IPS-18a (cell line): ENCODE results near the gene MED25.
A peak's percentile ranks its signal among the peaks of the same experiment; 100 is the strongest.

Experiments
- H3K27ac ChIP-seq: one replicate; pipeline ENCODE4 v1.5.1; 2013; ENCODE audit warnings: low read length
- H3K27me3 ChIP-seq: one replicate; pipeline ENCODE4 v1.6.1; 2013; ENCODE audit warnings: mild to moderate bottlenecking, low read length; ENCODE audit not compliant: control insufficient read depth, insufficient read depth
- H3K36me3 ChIP-seq: one replicate; pipeline ENCODE4 v1.6.1; 2013; ENCODE audit warnings: low read depth, low read length; ENCODE audit not compliant: control insufficient read depth
- H3K4me1 ChIP-seq: one replicate; pipeline ENCODE4 v1.6.1; 2013; ENCODE audit warnings: low read depth, low read length; ENCODE audit not compliant: control insufficient read depth
- H3K4me3 ChIP-seq: one replicate; pipeline ENCODE4 v1.5.1; 2013; ENCODE audit warnings: low read length
- H3K9ac ChIP-seq: one replicate; pipeline ENCODE4 v1.6.1; 2013; ENCODE audit warnings: mild to moderate bottlenecking, low read length, moderate library complexity
- H3K9me3 ChIP-seq: one replicate; pipeline ENCODE4 v1.6.1; 2013; ENCODE audit warnings: low read depth, low read length; ENCODE audit not compliant: control insufficient read depth

MED25 gene

DNA sequence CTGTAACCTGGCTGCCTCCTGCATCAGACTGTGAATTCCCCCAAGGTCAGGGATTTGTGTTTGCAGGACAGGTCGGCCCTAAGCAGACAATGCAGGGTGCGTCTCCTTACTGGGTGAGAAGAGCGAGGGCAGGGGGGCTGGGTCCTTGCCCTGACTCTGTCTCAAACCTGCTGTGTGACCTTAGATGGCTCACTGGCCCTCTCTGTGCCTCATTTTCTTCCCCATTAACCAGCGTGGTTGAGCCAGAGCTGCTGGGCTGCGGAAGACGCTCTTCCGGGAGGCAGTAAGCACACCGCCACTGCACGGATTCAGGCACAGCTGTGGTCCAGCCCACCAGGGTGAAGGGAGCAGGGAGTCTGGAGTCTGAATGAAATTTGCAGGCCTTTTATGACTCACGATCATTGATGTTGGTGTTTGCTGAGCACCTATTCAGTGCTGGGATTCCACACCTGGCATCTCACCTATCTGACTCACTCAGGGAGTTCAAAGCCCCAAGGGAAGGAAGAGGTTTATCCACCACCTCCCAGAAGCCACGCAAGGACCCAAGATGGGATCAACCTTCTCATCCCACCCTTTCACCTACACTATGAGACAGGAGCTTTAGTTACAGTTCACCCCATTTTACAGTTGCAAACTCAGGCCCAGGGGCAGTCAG, 56.5 kb downstream of the MED25 start:
- H3K9ac ChIP-seq = no peak overlapping the region
- H3K27ac ChIP-seq = no peak overlapping the region

DNA sequence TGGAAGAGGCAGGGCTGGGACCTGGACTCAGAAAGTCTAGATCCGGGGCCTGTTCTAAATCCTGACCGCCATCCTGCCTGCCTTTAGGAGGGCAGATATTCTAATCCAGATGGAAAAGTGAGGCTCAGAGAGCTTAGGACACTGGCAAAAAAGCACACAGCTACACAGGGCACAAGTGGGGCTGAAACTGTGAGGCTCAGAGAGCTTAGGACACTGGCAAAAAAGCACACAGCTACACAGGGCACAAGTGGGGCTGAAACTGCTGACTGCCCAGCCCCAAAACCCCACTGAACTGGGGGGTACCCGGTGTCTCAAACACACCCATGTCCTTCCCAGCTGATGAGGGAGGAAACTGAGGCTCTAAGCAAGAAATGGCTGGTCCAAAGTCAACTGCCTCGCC, 57.1 kb downstream of the MED25 start:
- peak overlapping the region; percentile 93 for H3K4me3 ChIP-seq
- H3K36me3 ChIP-seq = peaks cover 10% of the 10 kb centered on the region
- peaks cover 6% of the 10 kb centered on the region for H3K4me1 ChIP-seq
- peak overlapping the region; percentile 82 for H3K9ac ChIP-seq
- H3K9me3 ChIP-seq = no peaks in the 10 kb centered on the region
- no peak overlapping the region for H3K27ac ChIP-seq
- no peaks in the 10 kb centered on the region for H3K27me3 ChIP-seq

More for the DNA sequence above, 56.5 kb downstream of the MED25 start:
- Histone ChIP-seq H3K4me3 (no peak overlapping the region), H3K4me1 (peaks cover 7% of the 10 kb centered on the region), H3K27me3 (no peaks in the 10 kb centered on the region), H3K36me3 (peaks cover 8% of the 10 kb centered on the region), H3K9me3 (no peaks in the 10 kb centered on the region)

DNA sequence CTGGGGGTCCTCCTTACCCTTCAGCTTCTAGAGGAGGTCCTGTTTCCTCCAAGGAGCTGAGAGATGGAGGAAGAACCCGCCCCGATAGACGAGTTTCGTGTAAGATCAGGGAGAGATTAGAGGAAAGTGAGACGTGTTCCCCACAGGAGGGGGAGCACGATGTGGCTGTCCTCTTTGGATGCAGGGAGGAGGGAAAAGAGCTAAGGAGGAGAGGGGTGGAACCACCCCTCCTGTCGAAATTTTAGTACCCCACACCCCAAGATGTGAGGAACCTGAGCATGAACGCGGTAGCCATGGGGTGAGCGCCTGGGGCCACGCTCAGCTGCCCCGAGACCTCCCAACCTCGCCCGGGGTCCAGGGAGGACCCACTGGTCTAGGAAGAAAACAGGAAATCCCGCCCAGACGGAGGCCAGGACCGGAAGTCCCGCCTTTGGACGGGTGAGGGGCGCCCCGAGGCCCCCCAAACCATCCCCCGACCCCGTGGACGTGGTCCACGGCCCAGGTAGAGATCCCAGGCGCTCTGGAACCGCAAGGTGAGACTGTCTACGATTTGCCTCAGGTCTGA, 57.9 kb downstream of the MED25 start:
- peaks cover 4% of the 10 kb centered on the region for H3K4me1 ChIP-seq
- peaks cover 18% of the 10 kb centered on the region for H3K36me3 ChIP-seq
- peak overlapping the region; percentile 93 for H3K4me3 ChIP-seq
- peak overlapping the region; percentile 82 for H3K9ac ChIP-seq
- H3K27me3 ChIP-seq = no peaks in the 10 kb centered on the region
- H3K27ac ChIP-seq = peak overlapping the region; percentile 87
- no peaks in the 10 kb centered on the region for H3K9me3 ChIP-seq

DNA sequence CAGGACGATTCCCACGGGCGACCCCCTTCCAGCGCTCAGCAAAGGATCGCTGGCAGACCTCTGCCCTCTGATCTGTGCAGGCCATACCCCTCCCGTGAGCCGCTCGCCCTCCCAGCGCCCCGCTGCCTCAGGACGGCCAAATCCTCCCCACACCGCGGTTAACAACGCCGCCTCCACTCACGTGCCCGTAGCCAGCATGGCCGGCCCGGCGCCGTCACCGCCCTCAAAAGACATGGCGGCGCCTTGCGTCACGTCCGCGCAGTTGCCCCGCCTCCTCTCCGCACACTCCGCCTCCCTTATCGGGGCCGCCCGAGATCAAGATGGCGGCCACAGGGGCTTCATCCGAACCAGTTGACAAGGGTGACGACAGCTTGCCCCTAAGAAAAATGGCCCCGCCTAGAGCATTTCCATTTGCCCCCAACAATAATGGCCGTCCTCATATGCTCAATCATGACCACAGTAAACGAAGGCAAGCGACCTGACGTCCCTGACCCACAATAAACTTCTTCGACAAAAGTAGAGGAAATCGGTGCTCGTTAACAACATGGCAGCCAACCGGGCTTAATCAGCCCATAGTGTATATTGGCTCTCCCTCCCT, 58.4 kb downstream of the MED25 start:
- no peaks in the 10 kb centered on the region for H3K27me3 ChIP-seq
- peak overlapping the region; percentile 96 for H3K27ac ChIP-seq
- peak overlapping the region; percentile 82 for H3K9ac ChIP-seq
- H3K9me3 ChIP-seq = no peaks in the 10 kb centered on the region
- peaks cover 4% of the 10 kb centered on the region for H3K4me1 ChIP-seq
- peaks cover 23% of the 10 kb centered on the region for H3K36me3 ChIP-seq
- peak overlapping the region; percentile 93 for H3K4me3 ChIP-seq

DNA sequence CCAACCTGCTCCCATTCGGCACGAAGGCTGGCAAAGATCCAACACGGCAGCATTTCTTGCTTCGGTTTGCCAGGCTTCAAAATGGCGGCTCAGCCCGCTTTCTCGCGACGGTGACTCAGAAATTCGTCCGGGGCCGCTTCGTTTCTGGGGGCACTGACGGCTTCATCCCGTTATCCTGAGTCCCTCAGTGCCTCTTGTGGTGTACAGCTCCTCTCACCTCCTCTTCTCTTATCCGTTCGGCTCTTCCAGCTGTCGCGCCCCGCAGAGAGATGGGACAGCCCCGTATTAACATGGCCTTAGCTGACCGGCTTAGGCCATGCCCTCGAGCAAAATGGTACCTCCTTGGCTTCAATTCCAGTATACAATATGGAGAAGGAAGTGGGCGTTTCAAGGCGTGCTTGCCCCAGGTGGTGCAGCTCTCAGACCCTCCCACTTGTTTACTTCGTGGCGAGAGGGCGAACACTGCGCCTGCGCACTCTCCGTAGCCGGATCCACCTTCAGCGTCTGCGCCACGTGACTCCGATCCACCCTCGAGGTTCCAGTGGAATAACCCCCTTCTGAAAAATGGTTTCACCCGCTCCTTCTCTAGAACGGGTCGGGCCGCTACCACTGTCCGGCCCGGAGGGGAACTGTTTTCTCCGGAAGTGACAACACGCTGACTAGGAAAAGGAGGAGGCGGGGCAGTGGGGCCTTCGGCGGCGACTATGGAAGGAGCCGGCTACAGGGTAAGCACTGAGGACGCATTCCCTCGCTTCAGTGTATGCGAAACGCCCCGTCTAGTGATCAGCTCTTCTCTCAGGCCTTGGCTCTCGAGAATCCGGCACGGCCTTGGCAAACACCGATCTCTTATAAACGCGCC, 59.2 kb downstream of the MED25 start, which contains the start of the genes AKT1S1 and TBC1D17:
TSS of gene AKT1S1 (minus strand) at position 336 of the 859 bp plus-strand sequence. CDS start 4,060 bp downstream, outside the sequence.
TSS of gene TBC1D17 (plus strand) at position 683 of the 859 bp plus-strand sequence. CDS start at position 705, 22 bp downstream.
- Histone ChIP-seq H3K4me3 (peak within 1 kb of the TSS; percentile 93), H3K36me3 (peaks cover 31% of the 10 kb centered on the region), H3K9ac (peak within 1 kb of the TSS; percentile 82), H3K4me1 (peaks cover 4% of the 10 kb centered on the region), H3K27ac (peak within 1 kb of the TSS; percentile 96), H3K9me3 (no peaks in the 10 kb centered on the region), H3K27me3 (no peaks in the 10 kb centered on the region)

DNA sequence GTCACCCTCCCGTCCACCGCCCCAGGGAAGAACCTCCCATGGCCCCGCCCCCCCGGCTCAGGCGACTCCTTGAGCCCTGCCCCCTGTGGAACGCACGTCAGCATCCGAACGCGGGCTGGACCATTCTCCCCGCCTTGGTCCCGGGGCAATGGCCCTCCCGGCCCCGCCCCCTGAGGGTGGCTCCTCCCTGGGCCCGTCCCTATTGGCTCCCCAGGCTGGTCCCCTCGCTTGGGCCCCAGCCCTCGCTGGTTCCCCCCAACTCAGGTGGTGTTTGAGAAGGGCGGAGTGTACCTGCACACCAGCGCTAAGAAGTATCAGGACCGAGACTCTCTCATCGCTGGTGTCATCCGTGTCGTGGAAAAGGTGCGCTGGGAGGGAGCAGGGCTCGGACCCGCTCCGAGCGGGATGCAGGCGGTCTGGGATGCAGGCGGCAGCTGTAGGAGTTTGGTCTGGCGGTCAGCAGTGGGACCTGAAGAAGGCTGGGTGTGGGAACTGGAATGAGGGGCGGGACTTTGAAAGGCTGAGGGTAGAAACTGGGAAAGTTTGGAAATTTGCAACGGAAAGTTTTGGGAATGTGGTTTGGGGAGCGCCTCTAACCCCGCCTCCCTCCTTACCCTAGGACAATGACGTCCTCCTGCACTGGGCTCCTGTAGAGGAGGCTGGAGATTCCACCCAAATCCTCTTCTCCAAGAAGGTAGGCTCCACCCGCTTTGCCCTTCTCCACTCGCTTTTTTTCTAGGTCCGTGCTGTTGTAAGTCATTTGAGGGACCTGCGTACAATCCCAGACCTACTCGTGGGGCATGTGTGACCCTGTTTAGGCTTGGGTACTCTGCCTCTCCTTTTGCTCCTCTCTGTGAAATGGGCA, 60.0 kb downstream of the MED25 start:
- Histone ChIP-seq H3K36me3 (peaks cover 39% of the 10 kb centered on the region), H3K27me3 (no peaks in the 10 kb centered on the region), H3K9ac (peak overlapping the region; percentile 80), H3K4me3 (peak overlapping the region; percentile 93), H3K27ac (peak overlapping the region; percentile 87), H3K9me3 (no peaks in the 10 kb centered on the region), H3K4me1 (peaks cover 4% of the 10 kb centered on the region)

DNA sequence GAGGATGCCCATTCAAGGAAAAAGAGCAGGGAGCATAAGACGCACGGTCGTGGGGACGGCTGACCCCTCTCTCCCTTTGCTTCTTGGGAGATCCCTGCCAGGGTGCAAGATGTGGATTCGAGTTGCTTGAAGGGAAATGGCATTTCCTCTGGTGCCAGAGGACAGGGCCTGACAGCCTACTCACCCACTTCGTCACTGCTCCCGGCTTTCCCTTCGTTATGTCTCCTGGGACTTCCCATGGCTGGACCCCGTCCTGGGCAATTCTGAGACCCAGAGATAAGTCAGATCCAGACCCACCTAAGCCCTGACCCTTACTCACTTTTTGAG, 60.6 kb downstream of the MED25 start:
- H3K4me3 ChIP-seq = peak overlapping the region; percentile 93

DNA sequence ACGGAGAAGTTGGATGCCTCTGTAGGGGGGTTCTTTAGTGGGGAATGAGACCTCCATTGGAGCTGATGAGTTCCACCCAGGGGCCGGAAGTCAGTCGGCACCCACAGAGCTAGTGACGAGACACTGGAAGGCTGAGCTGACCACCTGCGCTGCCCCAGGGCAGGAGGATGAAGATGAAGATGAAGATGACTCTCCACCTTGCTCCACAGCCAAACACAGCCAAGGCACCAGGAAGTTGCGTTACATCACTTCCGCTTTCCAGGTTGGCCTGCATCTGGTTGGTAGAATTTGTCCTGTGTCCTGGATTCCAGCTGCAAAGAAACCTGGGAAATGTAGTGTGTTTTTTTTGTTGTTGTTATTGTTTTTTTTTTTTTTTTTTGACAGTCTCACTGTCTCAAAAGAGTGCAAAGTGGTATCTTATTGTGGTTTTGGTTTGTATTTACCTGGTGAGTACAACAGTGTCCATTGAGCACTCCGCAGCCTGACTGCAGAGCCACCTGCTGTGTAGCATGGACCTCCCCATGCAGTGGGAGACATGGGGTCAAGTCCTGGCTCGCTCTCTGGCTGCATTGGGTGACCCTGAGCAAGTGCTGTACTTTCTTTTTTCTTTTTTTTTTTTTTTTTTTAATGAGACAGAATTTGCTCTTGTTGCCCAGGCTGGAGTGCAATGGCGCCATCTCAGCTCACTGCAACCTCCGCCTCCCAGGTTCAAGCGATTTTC, 61.3 kb downstream of the MED25 start:
- H3K36me3 ChIP-seq = peaks cover 50% of the 10 kb centered on the region
- H3K4me1 ChIP-seq = peaks cover 4% of the 10 kb centered on the region
- H3K27ac ChIP-seq = no peak overlapping the region
- H3K27me3 ChIP-seq = no peaks in the 10 kb centered on the region
- no peaks in the 10 kb centered on the region for H3K9me3 ChIP-seq
- no peak overlapping the region for H3K9ac ChIP-seq
- peak overlapping the region; percentile 93 for H3K4me3 ChIP-seq

More for the DNA sequence above, 60.6 kb downstream of the MED25 start:
- Histone ChIP-seq H3K27me3 (no peaks in the 10 kb centered on the region), H3K9me3 (no peaks in the 10 kb centered on the region), H3K36me3 (peaks cover 45% of the 10 kb centered on the region), H3K9ac (peak overlapping the region; percentile 68), H3K27ac (peak overlapping the region; percentile 74), H3K4me1 (peaks cover 4% of the 10 kb centered on the region)

DNA sequence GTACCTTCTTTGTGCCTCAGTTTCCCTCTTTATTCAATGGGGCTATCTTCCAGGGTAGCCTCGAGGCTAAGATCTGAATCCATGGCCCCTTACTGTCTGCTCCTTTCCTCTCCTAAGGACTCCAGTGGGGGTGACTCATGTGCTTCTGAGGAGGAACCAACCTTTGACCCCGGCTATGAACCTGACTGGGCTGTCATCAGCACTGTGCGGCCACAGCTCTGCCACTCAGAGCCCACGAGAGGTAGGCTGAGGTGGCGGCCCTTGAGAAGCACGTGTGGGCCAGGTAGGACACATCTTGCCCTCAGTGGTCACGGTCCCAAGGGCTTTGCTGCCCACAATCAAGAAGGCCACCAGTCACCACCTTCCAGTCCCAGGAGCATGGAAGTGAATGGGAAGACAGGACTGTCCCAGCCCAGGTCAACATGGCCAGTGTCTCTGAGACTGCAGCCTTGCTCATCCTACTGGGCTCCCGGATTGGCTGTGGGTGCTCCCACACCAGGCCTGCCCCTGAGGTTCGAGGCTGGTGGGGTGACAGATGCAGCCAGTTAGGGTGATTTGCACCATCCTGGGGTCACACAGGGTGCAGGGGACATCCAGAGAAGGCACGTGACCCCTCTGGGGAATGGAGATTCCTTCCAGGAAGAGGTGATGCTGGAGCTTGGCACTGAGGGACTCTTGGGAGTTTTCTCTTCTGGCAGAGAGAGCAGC, 62.2 kb downstream of the MED25 start:
- Histone ChIP-seq H3K27me3 (no peaks in the 10 kb centered on the region), H3K4me1 (peaks cover 4% of the 10 kb centered on the region), H3K9ac (no peak overlapping the region), H3K4me3 (no peak overlapping the region), H3K36me3 (peaks cover 54% of the 10 kb centered on the region), H3K27ac (no peak overlapping the region), H3K9me3 (no peaks in the 10 kb centered on the region)

DNA sequence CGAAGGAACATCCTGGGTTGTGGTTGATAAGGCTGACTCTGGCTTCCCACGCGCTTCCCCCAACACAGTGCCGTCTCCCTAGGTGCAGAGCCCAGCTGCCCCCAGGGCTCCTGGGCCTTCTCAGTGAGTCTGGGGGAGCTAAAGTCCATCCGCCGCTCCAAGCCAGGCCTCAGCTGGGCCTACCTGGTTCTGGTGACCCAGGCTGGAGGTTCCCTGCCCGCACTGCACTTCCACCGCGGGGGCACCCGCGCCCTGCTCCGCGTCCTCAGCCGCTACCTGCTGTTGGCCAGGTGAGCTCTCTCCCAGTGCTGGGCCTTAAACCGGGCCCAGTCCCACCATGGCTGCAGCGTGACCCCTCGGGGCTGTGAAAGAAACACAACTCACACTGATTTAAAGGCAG, 63.1 kb downstream of the MED25 start:
- Histone ChIP-seq H3K9me3 (no peaks in the 10 kb centered on the region), H3K4me1 (peaks cover 4% of the 10 kb centered on the region), H3K27ac (no peak overlapping the region), H3K36me3 (peaks cover 54% of the 10 kb centered on the region), H3K27me3 (no peaks in the 10 kb centered on the region), H3K4me3 (no peak overlapping the region), H3K9ac (no peak overlapping the region)
